ENCODE results near the gene EHBP1.
"Not testable (repeated sequence)": the region's sequence is repeated elsewhere in the genome, so short reads cannot be mapped to it uniquely, and the experiment has no call there.

EHBP1 gene

DNA sequence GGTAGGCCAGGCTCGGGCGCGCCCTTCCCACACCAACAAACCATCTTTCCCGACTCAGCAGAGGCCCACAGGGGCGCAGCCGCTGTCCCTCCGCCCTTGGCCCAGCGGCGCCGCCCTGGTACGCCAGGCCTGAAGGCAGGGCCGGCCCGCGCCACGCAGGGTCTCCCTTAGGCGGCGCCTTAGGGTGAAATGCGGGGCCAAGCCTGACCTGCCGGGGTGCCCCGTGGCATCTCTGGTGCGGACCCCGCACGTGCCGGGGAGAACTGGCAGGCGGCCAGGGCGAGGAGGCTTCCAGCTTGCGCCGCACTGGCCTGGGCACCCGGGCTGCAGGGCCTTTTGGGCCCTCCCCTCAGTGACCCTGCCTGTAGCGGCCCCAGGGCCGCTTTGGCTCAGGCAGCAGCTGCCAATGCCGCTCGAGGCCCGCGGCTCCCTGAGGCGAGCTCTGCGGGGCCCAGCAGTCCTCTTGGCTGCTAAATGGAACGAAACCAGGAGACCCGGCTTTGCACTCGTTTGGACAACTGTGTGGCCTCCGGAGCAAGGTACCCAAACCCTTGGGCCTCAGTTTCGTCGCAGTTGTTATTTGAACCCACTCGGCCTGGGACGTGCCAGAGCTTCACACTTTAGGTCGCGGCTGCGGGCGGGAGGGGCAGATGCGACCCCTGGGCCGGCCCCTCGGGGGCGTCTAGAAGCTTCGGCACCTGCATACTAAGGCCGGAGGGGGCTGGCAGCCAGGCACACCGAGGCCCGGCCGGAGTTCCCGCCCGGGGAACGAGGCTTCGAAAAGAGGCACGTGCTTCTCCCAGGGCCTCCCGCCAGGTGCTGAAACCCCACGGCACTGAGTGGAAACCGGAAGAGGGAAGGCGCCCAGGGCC is 353.6 kb downstream of the EHBP1 start:
- H3K4me1 ChIP-seq (ENCODE audit: insufficient read depth, low read length) = peaks cover 16% of the 10 kb centered on the region
- no peaks in the 10 kb centered on the region for H3K36me3 ChIP-seq (ENCODE audit: insufficient read depth, low read depth, low read length)
- peaks cover 5% of the 10 kb centered on the region; the same call in 1 of the 2 replicates for H3K9me3 ChIP-seq (ENCODE audit: insufficient read depth, low read depth, low read length)
- H3K27me3 ChIP-seq (ENCODE audit: insufficient read depth, low read length) = peaks cover 100% of the 10 kb centered on the region
- peak overlapping the region; percentile 61; the same call in 1 of the 2 replicates for H3K4me3 ChIP-seq (ENCODE audit: low read length)
- no peak overlapping the region for H3K27ac ChIP-seq (ENCODE audit: low read length)
- no peak overlapping the region for H3K9ac ChIP-seq (ENCODE audit: low read depth, low read length)

DNA sequence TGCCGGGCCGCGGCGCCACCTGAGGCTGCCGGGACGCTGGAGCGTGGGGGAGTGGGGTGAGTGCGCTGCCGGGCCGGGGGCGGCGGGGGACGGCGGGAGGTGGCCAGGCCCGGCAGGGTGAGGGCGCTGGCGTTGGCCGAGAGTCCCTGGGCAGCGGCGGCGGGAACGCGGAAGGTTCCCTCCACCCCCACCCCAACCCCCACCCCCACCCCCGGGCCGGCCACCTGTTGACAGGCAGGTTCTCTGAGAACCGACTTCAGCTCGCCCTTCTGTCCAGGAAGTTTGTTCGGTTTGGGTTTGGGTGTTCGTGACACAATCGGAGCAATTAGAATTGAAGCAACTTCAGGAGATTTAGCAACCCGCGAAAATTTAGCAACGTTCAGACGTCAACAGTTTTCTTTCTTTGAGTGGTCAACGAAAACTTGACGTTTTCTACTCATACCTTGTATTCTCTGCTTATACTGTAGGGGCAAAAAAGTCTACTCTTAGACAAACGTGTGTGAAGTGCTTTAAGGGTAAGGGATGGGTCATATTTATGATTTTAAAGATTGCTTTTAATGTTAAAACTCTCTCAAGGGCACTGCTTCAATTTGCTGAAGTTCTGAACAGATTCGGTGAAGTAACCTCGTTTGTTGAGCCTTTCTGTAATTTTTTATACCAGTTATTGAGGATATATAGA is 354.4 kb downstream of the EHBP1 start:
- no peak overlapping the region for H3K27ac ChIP-seq (ENCODE audit: low read length)
- peaks cover 100% of the 10 kb centered on the region for H3K27me3 ChIP-seq (ENCODE audit: insufficient read depth, low read length)
- no peaks in the 10 kb centered on the region for H3K36me3 ChIP-seq (ENCODE audit: insufficient read depth, low read depth, low read length)
- no peak overlapping the region for H3K9ac ChIP-seq (ENCODE audit: low read depth, low read length)
- H3K9me3 ChIP-seq (ENCODE audit: insufficient read depth, low read depth, low read length) = peaks cover 5% of the 10 kb centered on the region; the same call in 1 of the 2 replicates
- H3K4me3 ChIP-seq (ENCODE audit: low read length) = peak overlapping the region; percentile 28; the same call in 1 of the 2 replicates
- peaks cover 15% of the 10 kb centered on the region for H3K4me1 ChIP-seq (ENCODE audit: insufficient read depth, low read length)

DNA sequence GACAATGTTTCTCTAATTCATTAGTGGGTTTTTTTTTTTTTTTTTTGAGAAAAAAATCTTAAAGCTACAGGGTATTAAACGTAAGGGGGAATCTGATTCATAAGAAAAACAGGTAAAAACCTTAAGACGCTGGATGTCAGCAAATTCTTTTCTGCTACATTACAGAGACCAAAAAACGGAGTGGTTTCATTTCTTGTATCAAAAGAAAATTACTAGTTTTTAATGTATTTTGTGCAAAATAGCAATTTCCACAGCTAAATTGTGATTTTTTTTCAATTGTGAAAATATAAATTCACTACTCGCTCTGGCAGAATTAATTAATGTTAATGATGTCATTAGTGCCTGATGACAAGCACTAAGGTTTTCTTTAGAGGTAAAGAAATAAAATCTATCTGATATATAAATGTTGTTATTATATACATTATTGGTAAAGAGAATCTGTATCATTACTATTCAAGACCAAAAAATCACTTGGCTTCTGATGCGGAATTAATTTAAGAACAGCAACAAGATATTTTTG is 355.0 kb downstream of the EHBP1 start:
- Histone ChIP-seq H3K27ac (ENCODE audit: low read length) (no peak overlapping the region), H3K9ac (ENCODE audit: low read depth, low read length) (no peak overlapping the region), H3K4me1 (ENCODE audit: insufficient read depth, low read length) (peaks cover 13% of the 10 kb centered on the region), H3K4me3 (ENCODE audit: low read length) (no peak overlapping the region), H3K9me3 (ENCODE audit: insufficient read depth, low read depth, low read length) (peaks cover 5% of the 10 kb centered on the region; the same call in 1 of the 2 replicates), H3K27me3 (ENCODE audit: insufficient read depth, low read length) (peaks cover 99% of the 10 kb centered on the region), H3K36me3 (ENCODE audit: insufficient read depth, low read depth, low read length) (no peaks in the 10 kb centered on the region)

DNA sequence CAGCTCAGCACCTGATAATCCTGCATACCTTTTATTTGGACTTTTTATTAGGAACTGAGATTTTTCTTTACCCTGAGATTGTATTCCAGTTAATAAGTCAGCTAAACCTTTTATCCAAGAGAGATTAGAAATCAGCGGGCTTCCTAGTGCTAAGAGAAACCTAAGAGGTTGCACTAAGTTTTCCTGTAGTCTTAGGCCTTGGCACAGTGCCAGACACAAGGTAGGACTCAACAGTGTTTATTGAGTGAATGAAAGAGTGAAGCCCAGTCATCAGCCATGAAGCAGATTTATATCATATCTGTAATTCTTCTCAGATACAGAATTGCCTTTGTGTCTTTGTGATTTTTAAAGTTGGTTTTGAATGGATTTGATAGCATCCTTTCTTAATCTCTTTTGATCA is 358.7 kb downstream of the EHBP1 start:
- Histone ChIP-seq H3K27ac (ENCODE audit: low read length) (no peak overlapping the region), H3K9ac (ENCODE audit: low read depth, low read length) (no peak overlapping the region), H3K4me1 (ENCODE audit: insufficient read depth, low read length) (peaks cover 3% of the 10 kb centered on the region; the same call in 1 of the 2 replicates), H3K27me3 (ENCODE audit: insufficient read depth, low read length) (peaks cover 89% of the 10 kb centered on the region), H3K36me3 (ENCODE audit: insufficient read depth, low read depth, low read length) (no peaks in the 10 kb centered on the region), H3K4me3 (ENCODE audit: low read length) (no peak overlapping the region), H3K9me3 (ENCODE audit: insufficient read depth, low read depth, low read length) (no peaks in the 10 kb centered on the region)

DNA sequence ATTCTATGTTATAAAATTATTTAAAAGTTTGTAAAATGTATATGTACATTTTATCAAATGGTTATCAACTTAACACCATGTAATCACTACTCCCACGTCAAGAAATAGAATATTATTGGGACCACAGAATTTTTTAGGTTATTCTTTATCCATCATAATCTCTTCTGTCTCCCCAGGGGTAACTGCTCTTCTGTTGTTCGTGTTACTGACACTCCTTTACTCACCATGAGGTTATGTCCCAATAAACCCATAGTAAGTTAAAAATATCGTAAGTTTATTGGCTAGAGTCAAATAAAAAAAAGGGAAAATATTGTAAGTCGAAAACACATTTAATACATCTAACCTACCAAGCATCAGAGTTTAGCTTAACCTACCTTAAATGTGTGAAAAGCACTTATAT is 359.1 kb downstream of the EHBP1 start:
- Histone ChIP-seq H3K27ac (ENCODE audit: low read length) (no peak overlapping the region), H3K4me1 (ENCODE audit: insufficient read depth, low read length) (peaks cover 3% of the 10 kb centered on the region; the same call in 1 of the 2 replicates), H3K36me3 (ENCODE audit: insufficient read depth, low read depth, low read length) (no peaks in the 10 kb centered on the region), H3K4me3 (ENCODE audit: low read length) (no peak overlapping the region), H3K27me3 (ENCODE audit: insufficient read depth, low read length) (peaks cover 84% of the 10 kb centered on the region), H3K9ac (ENCODE audit: low read depth, low read length) (no peak overlapping the region), H3K9me3 (ENCODE audit: insufficient read depth, low read depth, low read length) (no peaks in the 10 kb centered on the region)

DNA sequence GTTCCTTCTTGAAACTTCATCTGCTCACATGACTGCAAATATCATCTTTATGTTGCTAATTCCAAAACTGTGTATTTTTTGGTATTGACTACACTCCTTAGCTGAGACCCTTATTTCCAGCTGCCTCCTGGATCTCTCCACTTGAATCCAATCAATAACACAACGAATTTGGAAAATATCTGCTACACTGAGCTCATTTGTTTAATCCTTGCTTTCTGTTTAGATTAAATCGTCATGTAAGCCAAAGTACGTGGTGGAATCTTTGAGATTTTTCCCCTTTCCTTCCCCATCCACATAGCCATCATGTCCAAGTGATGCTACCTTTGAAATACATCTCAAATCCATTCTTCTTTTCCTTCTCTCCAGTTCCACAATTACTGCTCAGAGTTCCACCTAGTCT is 360.8 kb downstream of the EHBP1 start:
- no peaks in the 10 kb centered on the region for H3K9me3 ChIP-seq (ENCODE audit: insufficient read depth, low read depth, low read length)
- peaks cover 68% of the 10 kb centered on the region for H3K27me3 ChIP-seq (ENCODE audit: insufficient read depth, low read length)
- no peaks in the 10 kb centered on the region for H3K36me3 ChIP-seq (ENCODE audit: insufficient read depth, low read depth, low read length)
- H3K27ac ChIP-seq (ENCODE audit: low read length) = no peak overlapping the region
- no peak overlapping the region for H3K9ac ChIP-seq (ENCODE audit: low read depth, low read length)
- no peak overlapping the region for H3K4me3 ChIP-seq (ENCODE audit: low read length)
- no peaks in the 10 kb centered on the region for H3K4me1 ChIP-seq (ENCODE audit: insufficient read depth, low read length)

DNA sequence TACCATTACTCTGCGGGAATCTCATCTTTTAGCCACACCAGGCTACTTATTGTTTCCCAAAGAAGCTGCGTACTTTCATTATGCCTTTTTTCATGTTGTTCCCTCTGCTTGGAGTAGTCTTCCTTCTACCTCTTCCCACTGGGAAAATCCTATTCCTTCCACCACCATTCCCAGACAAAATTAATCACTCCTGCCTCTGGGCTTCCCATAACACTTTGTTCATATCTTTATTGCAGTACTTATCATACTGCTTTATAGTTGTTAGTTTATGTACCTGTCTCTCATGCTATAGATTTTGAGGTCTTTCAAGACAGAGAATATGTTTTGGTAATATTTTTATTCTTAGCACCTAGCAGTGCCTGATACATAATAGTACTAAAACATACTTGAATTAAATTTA is 361.3 kb downstream of the EHBP1 start:
- no peak overlapping the region for H3K27ac ChIP-seq (ENCODE audit: low read length)
- H3K36me3 ChIP-seq (ENCODE audit: insufficient read depth, low read depth, low read length) = no peaks in the 10 kb centered on the region
- H3K9ac ChIP-seq (ENCODE audit: low read depth, low read length) = no peak overlapping the region
- no peak overlapping the region for H3K4me3 ChIP-seq (ENCODE audit: low read length)
- peaks cover 63% of the 10 kb centered on the region for H3K27me3 ChIP-seq (ENCODE audit: insufficient read depth, low read length)
- no peaks in the 10 kb centered on the region for H3K4me1 ChIP-seq (ENCODE audit: insufficient read depth, low read length)
- H3K9me3 ChIP-seq (ENCODE audit: insufficient read depth, low read depth, low read length) = no peaks in the 10 kb centered on the region

DNA sequence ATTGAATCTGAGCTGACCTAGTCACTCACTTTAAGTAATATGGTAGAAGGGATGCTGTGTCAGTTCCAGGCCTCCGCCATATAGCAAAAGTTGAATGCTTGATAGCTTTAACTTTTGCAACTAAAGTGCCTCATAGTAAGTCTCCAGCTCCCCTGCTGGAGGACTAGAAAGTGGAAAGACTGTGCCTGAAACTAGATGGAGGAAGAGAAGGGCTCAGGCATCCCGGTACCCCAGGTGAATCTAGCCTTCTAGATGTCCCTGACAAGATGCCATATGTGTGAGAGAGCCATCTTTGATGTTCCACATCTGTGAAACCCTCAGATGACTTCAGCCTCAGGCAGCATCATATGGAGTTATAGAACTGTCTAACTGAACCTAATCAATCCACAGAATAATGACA is 366.2 kb downstream of the EHBP1 start:
- no peak overlapping the region for H3K9ac ChIP-seq (ENCODE audit: low read depth, low read length)
- peaks cover 16% of the 10 kb centered on the region; the same call in 1 of the 2 replicates for H3K27me3 ChIP-seq (ENCODE audit: insufficient read depth, low read length)
- H3K4me3 ChIP-seq (ENCODE audit: low read length) = no peak overlapping the region

DNA sequence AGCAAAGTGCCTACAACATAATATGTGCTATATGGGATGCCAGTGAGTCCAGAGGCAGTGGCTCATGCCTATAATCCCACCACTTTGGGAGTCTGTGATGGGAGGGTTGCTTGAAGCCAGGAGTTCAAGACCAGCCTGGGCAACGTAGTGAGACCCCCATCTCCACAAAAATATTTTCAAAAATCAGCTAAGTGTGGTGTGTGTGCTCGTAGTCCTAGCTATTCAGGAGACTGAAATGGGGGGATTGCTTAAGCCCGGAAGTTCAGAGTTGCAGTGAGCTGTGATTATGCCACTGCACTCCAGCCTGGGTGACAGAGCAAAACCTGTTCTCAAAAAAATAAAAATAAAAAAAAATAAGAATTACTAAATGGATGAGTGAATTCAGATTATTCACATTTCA is 368.5 kb downstream of the EHBP1 start:
- no peaks in the 10 kb centered on the region for H3K9me3 ChIP-seq (ENCODE audit: insufficient read depth, low read depth, low read length)
- no peaks in the 10 kb centered on the region; the same call in 1 of the 2 replicates for H3K27me3 ChIP-seq (ENCODE audit: insufficient read depth, low read length)
- no peak overlapping the region for H3K9ac ChIP-seq (ENCODE audit: low read depth, low read length)

More for the DNA sequence above, 366.2 kb downstream of the EHBP1 start:
- H3K36me3 ChIP-seq (ENCODE audit: insufficient read depth, low read depth, low read length) = no peaks in the 10 kb centered on the region
- no peaks in the 10 kb centered on the region for H3K9me3 ChIP-seq (ENCODE audit: insufficient read depth, low read depth, low read length)
- no peaks in the 10 kb centered on the region for H3K4me1 ChIP-seq (ENCODE audit: insufficient read depth, low read length)
- no peak overlapping the region for H3K27ac ChIP-seq (ENCODE audit: low read length)

DNA sequence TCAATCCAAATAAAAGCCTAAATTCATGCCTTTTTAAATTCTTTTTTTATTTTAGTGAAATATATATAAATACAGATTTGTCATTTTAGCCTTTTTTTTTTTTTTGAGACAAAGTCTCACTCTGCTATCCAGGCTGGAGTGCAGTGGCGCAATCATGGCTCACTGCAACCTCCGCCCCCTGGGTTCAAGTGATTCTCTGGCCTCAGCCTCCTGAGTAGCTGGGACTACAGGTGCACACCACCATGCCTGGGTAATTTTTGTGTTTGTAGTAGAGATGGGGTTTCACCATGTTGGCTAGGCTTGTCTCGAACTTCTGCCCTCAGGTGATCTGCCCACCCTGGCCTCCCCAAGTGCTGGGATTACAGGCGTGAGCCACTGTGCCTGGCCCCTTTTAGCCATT is 368.9 kb downstream of the EHBP1 start:
- H3K4me1 ChIP-seq (ENCODE audit: insufficient read depth, low read length); H3K9ac ChIP-seq (ENCODE audit: low read depth, low read length); H3K27ac ChIP-seq (ENCODE audit: low read length); H3K4me3 ChIP-seq (ENCODE audit: low read length); H3K27me3 ChIP-seq (ENCODE audit: insufficient read depth, low read length); H3K36me3 ChIP-seq (ENCODE audit: insufficient read depth, low read depth, low read length); H3K9me3 ChIP-seq (ENCODE audit: insufficient read depth, low read depth, low read length): not testable (repeated sequence)

More for the DNA sequence above, 368.5 kb downstream of the EHBP1 start:
- Histone ChIP-seq H3K36me3 (ENCODE audit: insufficient read depth, low read depth, low read length) (no peaks in the 10 kb centered on the region), H3K4me1 (ENCODE audit: insufficient read depth, low read length) (no peaks in the 10 kb centered on the region), H3K27ac (ENCODE audit: low read length) (no peak overlapping the region), H3K4me3 (ENCODE audit: low read length) (no peak overlapping the region)

DNA sequence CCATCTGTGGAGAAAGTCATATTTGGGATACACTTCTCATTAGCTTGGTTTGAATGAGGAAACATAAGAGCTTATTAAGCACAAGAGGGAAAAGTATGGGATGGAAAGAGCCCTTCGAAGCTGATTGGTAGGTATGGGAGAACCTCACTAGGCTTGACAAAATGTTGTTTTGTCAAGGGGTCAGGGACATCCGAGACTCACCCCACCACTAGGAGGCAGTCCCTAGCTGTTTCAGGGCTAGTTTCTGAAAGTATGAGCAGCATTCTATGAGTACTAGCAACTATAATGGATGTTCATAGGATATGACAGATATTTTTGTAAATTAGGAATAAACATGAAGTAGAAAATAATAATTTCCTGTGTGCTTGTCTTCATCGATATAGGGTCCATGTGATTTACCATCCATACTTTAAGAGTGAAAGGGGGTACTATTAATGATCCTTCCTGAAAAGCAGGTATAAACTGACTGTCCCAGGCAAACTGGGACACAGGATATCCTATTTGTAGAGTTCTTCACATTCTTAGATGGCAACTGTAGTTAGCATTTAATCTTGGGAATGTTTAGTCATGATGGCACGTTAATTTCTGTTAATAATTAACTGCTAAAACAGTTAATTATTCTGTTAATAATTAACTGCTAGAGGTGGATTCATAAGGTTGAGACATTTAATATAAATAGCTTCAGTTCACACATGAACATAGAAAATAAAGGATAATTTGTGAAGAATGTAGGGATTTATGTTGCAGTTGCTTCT is 373.5 kb downstream of the EHBP1 start:
- Histone ChIP-seq H3K27ac (ENCODE audit: low read length) (no peak overlapping the region), H3K4me1 (ENCODE audit: insufficient read depth, low read length) (no peaks in the 10 kb centered on the region), H3K9ac (ENCODE audit: low read depth, low read length) (no peak overlapping the region), H3K27me3 (ENCODE audit: insufficient read depth, low read length) (no peaks in the 10 kb centered on the region), H3K9me3 (ENCODE audit: insufficient read depth, low read depth, low read length) (no peaks in the 10 kb centered on the region), H3K36me3 (ENCODE audit: insufficient read depth, low read depth, low read length) (no peaks in the 10 kb centered on the region), H3K4me3 (ENCODE audit: low read length) (no peak overlapping the region)

All from iPS-20b (cell line).